ENCODE data around the gene FSTL5.

- no peak for TF ChIP-seq ZFX (IDR thresholded peaks at IDR 0.05)
- TF ChIP-seq EZH2 (IDR thresholded peaks at IDR 0.05), result no peak
- TF ChIP-seq MAX (IDR thresholded peaks at IDR 0.05), result no peak
- no peak for TF ChIP-seq JUND (IDR thresholded peaks at IDR 0.05)
These were observed 658.7 kb downstream of the FSTL5 start for GRCh38 chr4:161505141-161505540.
